NCI-H226 (cell line): ENCODE data around the gene EVX2.

ENCODE experiments used
- DNase-seq: peaks from one replicate; pipeline ENCODE4 v3.0.0-alpha.2; 2015

The EVX2 gene

GRCh38 chr2:176038694-176039093, 45.1 kb downstream of the EVX2 start:
- no peak for DNase-seq

DNA sequence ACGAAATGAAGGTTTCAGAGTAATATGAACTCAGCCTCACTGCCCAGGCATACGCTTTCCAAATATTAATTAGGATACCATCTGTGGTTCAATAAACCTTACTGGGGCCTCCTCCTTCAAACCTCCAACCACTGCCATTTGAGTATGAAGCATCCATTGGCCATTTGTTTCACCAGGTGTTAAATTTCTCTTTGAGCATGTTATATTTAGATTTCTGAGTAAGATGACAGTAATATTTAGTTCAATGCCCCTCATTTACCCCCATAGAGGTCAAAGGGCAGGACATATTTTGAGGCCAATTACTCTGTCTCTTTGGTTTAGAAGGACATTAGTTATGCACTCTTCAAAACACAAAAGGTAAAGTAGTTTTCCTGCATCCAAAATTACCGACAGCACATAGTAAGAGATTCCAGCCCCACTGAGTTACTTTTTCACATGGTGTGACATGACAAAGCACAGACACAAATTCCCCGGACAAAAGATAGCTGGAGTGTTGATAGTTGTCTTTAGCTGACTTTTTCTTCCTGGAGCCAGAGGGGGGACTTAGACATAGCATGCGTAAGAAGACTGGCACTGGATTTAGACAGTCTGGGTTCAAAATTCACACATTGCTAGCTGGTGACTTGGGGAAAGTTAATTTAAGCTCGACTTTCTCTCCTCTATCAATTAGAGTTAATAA, 48.6 kb downstream of the EVX2 start:
- no peak for DNase-seq

DNA sequence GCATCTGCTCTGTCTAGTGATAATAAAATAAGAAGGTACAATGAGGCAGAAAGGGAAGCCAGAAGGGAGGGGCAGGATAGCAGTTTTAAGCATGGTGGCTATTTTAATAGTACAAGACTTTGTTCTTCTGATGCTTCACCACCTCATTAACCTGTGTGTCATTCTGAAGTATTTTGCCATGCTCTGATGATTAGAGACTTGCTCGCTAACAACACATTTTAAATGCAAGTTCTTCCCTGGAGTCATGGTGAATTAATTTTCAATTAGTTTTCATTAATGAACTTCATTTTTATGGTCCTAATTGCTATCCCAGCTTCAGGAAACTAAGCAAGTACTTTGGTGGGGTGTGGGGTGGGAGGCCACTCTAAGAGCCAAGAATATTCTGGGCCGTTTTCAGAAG, 56.0 kb downstream of the EVX2 start:
- DNase-seq, result no peak
